Adrenal gland (tissue), 12 donors: Measurements from ENCODE around the gene GKN2. TPM values are rescaled to one million over a fixed set of nuclear protein-coding genes. Genes with fewer than 3 reads are reported as not detected.
A peak's percentile ranks its signal among the peaks of the same experiment; 100 is the strongest.

Source experiments
- DNase-seq, 7 donors: peaks; one replicate each; pipeline ENCODE4 v3.0.0-alpha.2; 2019 to 2020
- H3K27ac ChIP-seq, 5 donors: fragments of 200-600 bp; sonication (generic) in 4 of 5; 1 replicate in 3 of 5; 2 replicates in 2 of 5; pipeline versions ENCODE4 v1.5.1 to v1.8.0; 2016 to 2020; ENCODE audit warnings: mild to moderate bottlenecking in 1 of 5
- H3K27me3 ChIP-seq: fragments of 200-600 bp; 2 replicates; pipeline ENCODE4 v1.8.0; 2021
- H3K36me3 ChIP-seq, 2 donors: fragments of 200-600 bp; replicated peaks in 1 of 2; 1 replicate in 1 of 2; 2 replicates in 1 of 2; pipeline versions ENCODE4 v1.5.1 to v1.8.0; 2018 to 2022
- H3K4me1 ChIP-seq, 2 donors: fragments of 200-600 bp; replicated peaks in 1 of 2; 1 replicate in 1 of 2; 2 replicates in 1 of 2; pipeline versions ENCODE4 v1.5.1 to v1.8.0; 2018 to 2021
- H3K4me3 ChIP-seq, 4 donors: fragments of 200-600 bp; sonication (generic) in 3 of 4; one replicate each; pipeline ENCODE4 v1.5.1; 2016 to 2018
- H3K9me3 ChIP-seq, 3 donors: fragments of 200-600 bp; sonication (generic) in 1 of 3; replicated peaks in 1 of 3; 1 replicate in 2 of 3; 2 replicates in 1 of 3; pipeline versions ENCODE4 v1.5.1 to v1.8.0; 2016 to 2021
- POLR2A ChIP-seq, 2 donors: fragments of 450-650 bp; IDR thresholded peaks; one replicate each; pipeline ENCODE4 v1.6.1; 2017; ENCODE audit warnings: antibody characterized with exemption in 2 of 2, mild to moderate bottlenecking in 2 of 2, moderate library complexity in 1 of 2
- WGBS, 4 donors: extraction: QIAGEN DNeasy Blood & Tissue Kit in 2 of 4; methylation state at CpG; one replicate each; pipeline versions ENCODE4 v1.1.5 to v1.1.7; 2013 to 2017; 5-methylcytosine and 5-hydroxymethylcytosine counted together
- intact Hi-C, 2 donors: fragments of 100-400 bp; cut with DNase I; formaldehyde crosslinking; loops; one replicate each; pipeline versions ENCODE4 v1.14.1 to v1.15.0; 2022 to 2023
- polyA plus RNA-seq, 3 donors: library from polyadenylated mRNA; stranded (reverse); fragments of 200-250 nt in 2 of 3; fragments of 350-450 nt in 1 of 3; fragmentation: Illumina TruSeq in 1 of 3; extraction: RNeasy Lipid Tissue Mini Kit (QIAGEN cat#74804) in 1 of 3; gene quantifications; one replicate each; pipeline ENCODE4 v1.2.3, GENCODE V29; 2013 to 2014
- total RNA-seq, 9 donors: library from RNA; depleted of rRNA in 4 of 9; stranded (reverse); fragments of >200 nt in 4 of 9; fragments of 120-200 nt in 1 of 9; fragmentation: NEBNext Ultra II Directional in 1 of 9; extraction: Animal tissue kit (Norgen Biotek cat#: 25700) in 1 of 9; gene quantifications; one replicate each; pipeline versions ENCODE4 v1.1.0 to v1.2.4, GENCODE V29; 2013 to 2023
- TF ChIP-seq, protein P1 (sequence below), 6 experiments: fragments of 450-650 bp in 4 of 6; fragments of 200-600 bp in 2 of 6; sonication (generic) in 1 of 6; IDR thresholded peaks; 1 replicate in 5 of 6; 2 replicates in 1 of 6; pipeline versions ENCODE4 v1.5.1 to v1.8.0; 2016 to 2021; ENCODE audit warnings: antibody characterized with exemption in 6 of 6, mild to moderate bottlenecking in 2 of 6, moderate library complexity in 1 of 6
- donor health status: healthy with polysubstance abuse.
- donor health status: Bipolar disorder and iron deficiency.
- donor health status: DM: yes; HTN: yes; CAD: no.
- donor health status: DM: no; HTN: no; CAD: no.
- donor health status: DM: no; HTN: no; CAD: no.
- donor health status: DM: yes; HTN: yes; CAD: no.

Gene GKN2
- total and polyA plus RNA-seq, 12 donors, result 0.27 to 0.31 TPM; not detected in 10

DNA sequence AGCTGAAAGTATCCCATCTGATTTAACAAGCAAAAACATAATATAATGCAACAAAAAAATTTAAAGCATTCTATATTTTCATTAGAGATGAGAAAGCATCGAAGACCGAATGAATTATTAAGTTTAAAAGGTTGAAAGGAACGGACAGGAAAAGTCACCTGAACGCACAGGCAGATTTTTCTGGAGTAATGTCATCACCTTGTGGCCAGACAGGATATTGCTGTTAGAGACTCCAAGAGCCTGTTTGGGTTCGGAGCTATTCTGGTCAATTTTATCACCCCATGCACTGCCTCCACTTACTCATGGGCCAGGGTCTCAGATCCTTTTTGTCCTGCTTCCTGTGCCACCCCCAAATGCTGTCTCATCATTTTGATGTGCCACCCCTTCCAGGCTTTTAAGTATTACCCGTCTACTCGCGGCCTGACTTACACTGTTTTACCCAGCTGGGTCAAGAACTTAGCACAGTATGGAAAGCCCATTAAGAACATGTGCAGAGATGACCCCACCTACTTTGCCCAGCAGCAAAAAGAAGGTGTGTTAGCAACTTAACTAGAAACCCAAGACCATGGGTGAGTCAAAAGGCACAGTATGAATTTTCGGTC lies 27.3 kb downstream of the GKN2 start:
- TF ChIP-seq, protein P1, sequence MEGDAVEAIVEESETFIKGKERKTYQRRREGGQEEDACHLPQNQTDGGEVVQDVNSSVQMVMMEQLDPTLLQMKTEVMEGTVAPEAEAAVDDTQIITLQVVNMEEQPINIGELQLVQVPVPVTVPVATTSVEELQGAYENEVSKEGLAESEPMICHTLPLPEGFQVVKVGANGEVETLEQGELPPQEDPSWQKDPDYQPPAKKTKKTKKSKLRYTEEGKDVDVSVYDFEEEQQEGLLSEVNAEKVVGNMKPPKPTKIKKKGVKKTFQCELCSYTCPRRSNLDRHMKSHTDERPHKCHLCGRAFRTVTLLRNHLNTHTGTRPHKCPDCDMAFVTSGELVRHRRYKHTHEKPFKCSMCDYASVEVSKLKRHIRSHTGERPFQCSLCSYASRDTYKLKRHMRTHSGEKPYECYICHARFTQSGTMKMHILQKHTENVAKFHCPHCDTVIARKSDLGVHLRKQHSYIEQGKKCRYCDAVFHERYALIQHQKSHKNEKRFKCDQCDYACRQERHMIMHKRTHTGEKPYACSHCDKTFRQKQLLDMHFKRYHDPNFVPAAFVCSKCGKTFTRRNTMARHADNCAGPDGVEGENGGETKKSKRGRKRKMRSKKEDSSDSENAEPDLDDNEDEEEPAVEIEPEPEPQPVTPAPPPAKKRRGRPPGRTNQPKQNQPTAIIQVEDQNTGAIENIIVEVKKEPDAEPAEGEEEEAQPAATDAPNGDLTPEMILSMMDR (IDR thresholded peaks at IDR 0.05), result peak; percentile 92 to 98 (median 94)
- no peak for TF ChIP-seq POLR2A (IDR thresholded peaks at IDR 0.05)
- no peak overlapping the region for H3K4me3 ChIP-seq
- no peaks in the 10 kb centered on the region for H3K36me3 ChIP-seq
- no peaks in the 10 kb centered on the region for H3K9me3 ChIP-seq
- intact Hi-C loops, result loop anchor here (10.0 kb wide), 2 partner anchors 441 to 461 kb away; partner anchors contain the start of genes APLF (in 1 of the 2) and FBXO48 (in 1 of the 2)
- peak in 6 of 7 donors; percentile 37 to 74 (median 54) for DNase-seq
- H3K4me1 ChIP-seq, result no peaks in the 10 kb centered on the region
- no peaks in the 10 kb centered on the region for H3K27me3 ChIP-seq
- H3K27ac ChIP-seq, result no peak overlapping the region
- WGBS, 4 donors, result 37 to 43% (median 40%) methylated on average over 9 of the region's 9 CpGs

DNA sequence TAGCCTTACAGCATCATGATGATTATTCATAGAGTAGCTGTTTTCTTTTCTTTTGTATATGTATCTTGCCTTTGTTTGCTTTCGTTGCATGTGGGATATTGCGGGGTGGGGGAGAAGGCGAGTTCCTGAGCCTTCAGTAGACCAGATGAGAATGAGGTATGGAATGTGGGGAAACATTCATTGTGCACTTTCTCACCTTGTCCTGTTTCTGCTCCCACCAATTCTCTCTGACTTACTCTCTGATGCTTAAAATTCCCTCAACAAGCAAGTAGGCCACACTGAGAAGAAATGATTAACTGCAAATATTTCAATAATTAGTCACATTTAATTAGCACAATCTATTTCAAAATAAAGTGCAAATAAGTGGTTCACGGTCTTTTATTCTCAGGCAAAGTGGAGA lies 31.0 kb downstream of the GKN2 start:
- H3K27me3 ChIP-seq, result no peaks in the 10 kb centered on the region
- DNase-seq, result no peak
- no peaks in the 10 kb centered on the region for H3K9me3 ChIP-seq
- 86 to 94% (median 92%) methylated on average over 4 of the region's 4 CpGs for WGBS, 4 donors
- TF ChIP-seq, protein P1 (IDR thresholded peaks at IDR 0.05), result no peak
- TF ChIP-seq POLR2A (IDR thresholded peaks at IDR 0.05), result no peak
- no peaks in the 10 kb centered on the region for H3K36me3 ChIP-seq
- H3K4me1 ChIP-seq, result no peaks in the 10 kb centered on the region
- H3K4me3 ChIP-seq, result no peak overlapping the region
- intact Hi-C loops, result loop anchor here (5.0 to 10.0 kb wide), 5 partner anchors 169 to 457 kb away; partner anchors contain the start of genes APLF (in 1 of the 2) and FBXO48 (in 1 of the 2)
- no peak overlapping the region for H3K27ac ChIP-seq

DNA sequence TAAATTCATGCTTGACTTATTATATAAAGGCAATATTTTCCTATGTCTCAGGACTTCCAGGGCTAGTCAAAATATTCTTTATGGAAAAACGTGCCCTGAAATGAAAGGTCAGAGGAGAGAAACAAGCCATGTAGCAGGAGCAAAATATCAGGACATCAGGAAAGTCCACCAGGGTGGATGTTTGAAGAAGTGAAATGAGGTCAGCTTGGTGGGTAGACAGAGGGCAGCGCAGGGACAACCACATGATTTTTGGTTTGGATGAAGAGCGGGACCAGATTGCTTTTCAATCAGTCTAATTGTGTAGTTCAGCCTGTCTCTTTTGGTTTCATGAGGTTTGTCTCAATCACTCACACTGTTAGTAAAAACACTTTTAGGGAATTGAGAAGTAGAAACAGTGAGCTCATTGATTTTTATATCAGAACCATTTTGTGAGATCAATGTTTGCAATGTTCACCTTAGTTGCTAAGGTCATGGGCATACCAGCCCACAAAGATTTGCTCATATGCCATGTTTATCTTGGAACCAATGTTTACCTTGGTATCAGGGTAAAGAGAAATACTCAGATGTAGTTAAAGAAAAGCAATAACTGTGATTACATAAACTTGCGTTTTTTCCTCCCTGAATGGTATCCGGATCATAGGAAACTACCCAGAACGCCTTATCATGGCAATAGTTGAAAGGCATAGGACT lies 32.1 kb downstream of the GKN2 start:
- DNase-seq, result no peak
- no peaks in the 10 kb centered on the region for H3K9me3 ChIP-seq
- no peaks in the 10 kb centered on the region for H3K36me3 ChIP-seq
- 76 to 90% (median 89%) methylated on average over 6 of the region's 6 CpGs for WGBS, 4 donors
- H3K4me1 ChIP-seq, result no peaks in the 10 kb centered on the region
- H3K4me3 ChIP-seq, result no peak overlapping the region
- no peak for TF ChIP-seq POLR2A (IDR thresholded peaks at IDR 0.05)
- TF ChIP-seq, protein P1 (IDR thresholded peaks at IDR 0.05), result no peak
- H3K27ac ChIP-seq, result no peak overlapping the region
- no peaks in the 10 kb centered on the region for H3K27me3 ChIP-seq
- intact Hi-C loops, result loop anchor here (5.0 to 10.0 kb wide), 5 partner anchors 168 to 456 kb away; partner anchors contain the start of genes APLF (in 1 of the 2) and FBXO48 (in 1 of the 2)

DNA sequence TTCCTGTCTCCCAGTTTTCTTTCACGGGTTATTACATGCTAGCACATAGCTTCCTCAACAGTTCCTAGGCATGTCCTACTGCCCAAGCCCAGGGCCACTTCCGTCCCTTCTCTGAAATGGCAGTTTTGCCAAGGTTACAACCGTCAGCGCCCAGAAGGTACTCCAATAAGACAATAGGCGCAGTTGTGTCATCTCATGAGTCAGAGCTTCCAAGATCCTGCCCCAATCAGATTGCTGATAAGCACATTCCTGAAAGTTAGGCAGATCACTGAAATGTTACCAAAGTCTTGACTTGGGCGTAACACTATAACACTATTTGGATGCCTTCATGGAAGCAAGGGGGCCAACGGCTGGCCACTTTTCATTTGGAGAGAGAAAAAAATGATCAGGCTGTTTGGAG lies 34.2 kb downstream of the GKN2 start:
- Histone ChIP-seq H3K27me3 (no peaks in the 10 kb centered on the region), H3K36me3 (no peaks in the 10 kb centered on the region), H3K4me1 (no peaks in the 10 kb centered on the region), H3K9me3 (no peaks in the 10 kb centered on the region), H3K27ac (no peak overlapping the region), H3K4me3 (no peak overlapping the region)
- 81 to 88% (median 85%) methylated on average over 7 of the region's 7 CpGs for WGBS, 4 donors
- intact Hi-C loops, result loop anchor here in 1 of 2 donors (10.0 kb wide), 1 partner anchor 84 kb away; no protein-coding TSS in a partner anchor
- TF ChIP-seq POLR2A (IDR thresholded peaks at IDR 0.05), result no peak
- TF ChIP-seq, protein P1 (IDR thresholded peaks at IDR 0.05), result no peak
- peak in 4 of 7 donors; percentile 44 to 62 (median 56) for DNase-seq
